GM18511 (cell line): Measurements from ENCODE around the gene ZBTB7C.

Experiments used
- ATAC-seq: cut with Tn5 transposase; IDR thresholded peaks from one replicate; pipeline ENCODE4 v1.9.1; 2021; ENCODE audit warnings: mild to moderate bottlenecking, moderate library complexity; ENCODE audit not compliant: unreplicated experiment

Gene ZBTB7C

GRCh38 chr18:48355276-48356115, 53.7 kb downstream of the ZBTB7C start:
- no peak for ATAC-seq

GRCh38 chr18:48354746-48355260, 54.4 kb downstream of the ZBTB7C start:
- no peak for ATAC-seq

GRCh38 chr18:48352051-48352755, 57.0 kb downstream of the ZBTB7C start:
- no peak for ATAC-seq

- no peak for ATAC-seq
These were observed 57.8 kb downstream of the ZBTB7C start for GRCh38 chr18:48351216-48352050.

GRCh38 chr18:48348739-48349138, 60.4 kb downstream of the ZBTB7C start:
- no peak for ATAC-seq

GRCh38 chr18:48347756-48348326, 61.3 kb downstream of the ZBTB7C start:
- ATAC-seq: no peak

GRCh38 chr18:48345596-48345995, 63.6 kb downstream of the ZBTB7C start:
- ATAC-seq: no peak

GRCh38 chr18:48342581-48342980, 66.6 kb downstream of the ZBTB7C start:
- ATAC-seq: no peak

GRCh38 chr18:48342125-48342524, 67.1 kb downstream of the ZBTB7C start:
- no peak for ATAC-seq

GRCh38 chr18:48340560-48340959, 68.6 kb downstream of the ZBTB7C start:
- ATAC-seq: no peak

- ATAC-seq: no peak
These were observed 69.5 kb downstream of the ZBTB7C start for GRCh38 chr18:48339692-48340091.

GRCh38 chr18:48338915-48339314, 70.3 kb downstream of the ZBTB7C start:
- no peak for ATAC-seq

- no peak for ATAC-seq
These were observed 72.1 kb downstream of the ZBTB7C start for GRCh38 chr18:48337053-48337452.

GRCh38 chr18:48336332-48336731, 72.9 kb downstream of the ZBTB7C start:
- no peak for ATAC-seq

- ATAC-seq: no peak
These were observed 73.4 kb downstream of the ZBTB7C start for GRCh38 chr18:48335829-48336228.

GRCh38 chr18:48334845-48335244, 74.3 kb downstream of the ZBTB7C start:
- no peak for ATAC-seq

GRCh38 chr18:48333563-48333962, 75.6 kb downstream of the ZBTB7C start:
- no peak for ATAC-seq

GRCh38 chr18:48330016-48330991, 78.9 kb downstream of the ZBTB7C start:
- ATAC-seq: no peak

GRCh38 chr18:48328473-48329210, 80.5 kb downstream of the ZBTB7C start:
- no peak for ATAC-seq
